ENCODE data around the gene DNAJB8.

Gene DNAJB8

GRCh38 chr3:128449111-128449638, 17.5 kb downstream of the DNAJB8 start:
- Histone ChIP-seq H3K4me3 (ENCODE audit: low read length) (no peak overlapping the region), H3K4me2 (ENCODE audit: low read length) (no peak overlapping the region), H3K36me3 (ENCODE audit: insufficient read depth, low read length) (no peaks in the 10 kb centered on the region), H3K27me3 (ENCODE audit: control insufficient read depth, insufficient read depth, low read length) (peaks cover 56% of the 10 kb centered on the region), H3K9me3 (replicated peaks; ENCODE audit: low read length) (no peaks in the 10 kb centered on the region), H3K4me1 (ENCODE audit: control insufficient read depth, insufficient read depth, low read length) (no peaks in the 10 kb centered on the region), H3K9ac (ENCODE audit: low read depth, low read length) (no peak overlapping the region)

- H3K36me3 ChIP-seq (ENCODE audit: insufficient read depth, low read length) = no peaks in the 10 kb centered on the region
- H3K4me3 ChIP-seq (ENCODE audit: low read length) = no peak overlapping the region
- no peak overlapping the region for H3K4me2 ChIP-seq (ENCODE audit: low read length)
- no peaks in the 10 kb centered on the region for H3K4me1 ChIP-seq (ENCODE audit: control insufficient read depth, insufficient read depth, low read length)
- peaks cover 58% of the 10 kb centered on the region for H3K27me3 ChIP-seq (ENCODE audit: control insufficient read depth, insufficient read depth, low read length)
- no peak overlapping the region for H3K9ac ChIP-seq (ENCODE audit: low read depth, low read length)
- no peaks in the 10 kb centered on the region for H3K9me3 ChIP-seq (replicated peaks; ENCODE audit: low read length)
Observed at GRCh38 chr3:128448491-128448890, 18.2 kb downstream of the DNAJB8 start.

- no peak overlapping the region for H3K4me2 ChIP-seq (ENCODE audit: low read length)
- no peaks in the 10 kb centered on the region for H3K4me1 ChIP-seq (ENCODE audit: control insufficient read depth, insufficient read depth, low read length)
- peaks cover 64% of the 10 kb centered on the region for H3K27me3 ChIP-seq (ENCODE audit: control insufficient read depth, insufficient read depth, low read length)
- no peaks in the 10 kb centered on the region for H3K9me3 ChIP-seq (replicated peaks; ENCODE audit: low read length)
- no peaks in the 10 kb centered on the region for H3K36me3 ChIP-seq (ENCODE audit: insufficient read depth, low read length)
- no peak overlapping the region for H3K9ac ChIP-seq (ENCODE audit: low read depth, low read length)
- no peak overlapping the region for H3K4me3 ChIP-seq (ENCODE audit: low read length)
Observed at GRCh38 chr3:128447561-128448013, 19.1 kb downstream of the DNAJB8 start.

GRCh38 chr3:128446821-128447220, 19.9 kb downstream of the DNAJB8 start:
- H3K9me3 ChIP-seq (replicated peaks; ENCODE audit: low read length) = no peaks in the 10 kb centered on the region
- no peaks in the 10 kb centered on the region for H3K4me1 ChIP-seq (ENCODE audit: control insufficient read depth, insufficient read depth, low read length)
- H3K9ac ChIP-seq (ENCODE audit: low read depth, low read length) = no peak overlapping the region
- peaks cover 64% of the 10 kb centered on the region for H3K27me3 ChIP-seq (ENCODE audit: control insufficient read depth, insufficient read depth, low read length)
- H3K36me3 ChIP-seq (ENCODE audit: insufficient read depth, low read length) = no peaks in the 10 kb centered on the region
- H3K4me3 ChIP-seq (ENCODE audit: low read length) = no peak overlapping the region
- H3K4me2 ChIP-seq (ENCODE audit: low read length) = no peak overlapping the region

- Histone ChIP-seq H3K27me3 (ENCODE audit: control insufficient read depth, insufficient read depth, low read length) (peaks cover 64% of the 10 kb centered on the region), H3K36me3 (ENCODE audit: insufficient read depth, low read length) (no peaks in the 10 kb centered on the region)
Observed at GRCh38 chr3:128445357-128445756, 21.3 kb downstream of the DNAJB8 start.

GRCh38 chr3:128443771-128444170, 22.9 kb downstream of the DNAJB8 start:
- H3K4me3 ChIP-seq (ENCODE audit: low read length) = no peak overlapping the region
- H3K4me1 ChIP-seq (ENCODE audit: control insufficient read depth, insufficient read depth, low read length) = no peaks in the 10 kb centered on the region
- peaks cover 70% of the 10 kb centered on the region for H3K27me3 ChIP-seq (ENCODE audit: control insufficient read depth, insufficient read depth, low read length)
- no peak overlapping the region for H3K9ac ChIP-seq (ENCODE audit: low read depth, low read length)
- H3K36me3 ChIP-seq (ENCODE audit: insufficient read depth, low read length) = no peaks in the 10 kb centered on the region
- no peaks in the 10 kb centered on the region for H3K9me3 ChIP-seq (replicated peaks; ENCODE audit: low read length)
- no peak overlapping the region for H3K4me2 ChIP-seq (ENCODE audit: low read length)

More at GRCh38 chr3:128445357-128445756, 21.3 kb downstream of the DNAJB8 start:
- Histone ChIP-seq H3K4me1 (ENCODE audit: control insufficient read depth, insufficient read depth, low read length) (no peaks in the 10 kb centered on the region), H3K9me3 (replicated peaks; ENCODE audit: low read length) (no peaks in the 10 kb centered on the region), H3K9ac (ENCODE audit: low read depth, low read length) (no peak overlapping the region), H3K4me2 (ENCODE audit: low read length) (no peak overlapping the region), H3K4me3 (ENCODE audit: low read length) (no peak overlapping the region)

GRCh38 chr3:128442949-128443348, 23.7 kb downstream of the DNAJB8 start:
- H3K4me1 ChIP-seq (ENCODE audit: control insufficient read depth, insufficient read depth, low read length) = no peaks in the 10 kb centered on the region

GRCh38 chr3:128442070-128442469, 24.6 kb downstream of the DNAJB8 start:
- Histone ChIP-seq H3K36me3 (ENCODE audit: insufficient read depth, low read length) (no peaks in the 10 kb centered on the region), H3K27me3 (ENCODE audit: control insufficient read depth, insufficient read depth, low read length) (peaks cover 64% of the 10 kb centered on the region), H3K4me3 (ENCODE audit: low read length) (no peak overlapping the region), H3K4me2 (ENCODE audit: low read length) (no peak overlapping the region), H3K9me3 (replicated peaks; ENCODE audit: low read length) (no peaks in the 10 kb centered on the region), H3K4me1 (ENCODE audit: control insufficient read depth, insufficient read depth, low read length) (no peaks in the 10 kb centered on the region), H3K9ac (ENCODE audit: low read depth, low read length) (no peak overlapping the region)

More at GRCh38 chr3:128442949-128443348, 23.7 kb downstream of the DNAJB8 start:
- H3K27me3 ChIP-seq (ENCODE audit: control insufficient read depth, insufficient read depth, low read length) = peaks cover 70% of the 10 kb centered on the region
- no peaks in the 10 kb centered on the region for H3K9me3 ChIP-seq (replicated peaks; ENCODE audit: low read length)
- no peak overlapping the region for H3K9ac ChIP-seq (ENCODE audit: low read depth, low read length)
- no peak overlapping the region for H3K4me3 ChIP-seq (ENCODE audit: low read length)
- no peaks in the 10 kb centered on the region for H3K36me3 ChIP-seq (ENCODE audit: insufficient read depth, low read length)
- H3K4me2 ChIP-seq (ENCODE audit: low read length) = no peak overlapping the region

GRCh38 chr3:128439226-128439625, 27.5 kb downstream of the DNAJB8 start:
- H3K9ac ChIP-seq (ENCODE audit: low read depth, low read length) = no peak overlapping the region
- H3K27me3 ChIP-seq (ENCODE audit: control insufficient read depth, insufficient read depth, low read length) = peaks cover 70% of the 10 kb centered on the region
- no peak overlapping the region for H3K4me3 ChIP-seq (ENCODE audit: low read length)
- H3K36me3 ChIP-seq (ENCODE audit: insufficient read depth, low read length) = no peaks in the 10 kb centered on the region
- H3K4me1 ChIP-seq (ENCODE audit: control insufficient read depth, insufficient read depth, low read length) = no peaks in the 10 kb centered on the region
- no peak overlapping the region for H3K4me2 ChIP-seq (ENCODE audit: low read length)
- H3K9me3 ChIP-seq (replicated peaks; ENCODE audit: low read length) = no peaks in the 10 kb centered on the region

- Histone ChIP-seq H3K4me2 (ENCODE audit: low read length) (no peak overlapping the region), H3K4me1 (ENCODE audit: control insufficient read depth, insufficient read depth, low read length) (no peaks in the 10 kb centered on the region), H3K9me3 (replicated peaks; ENCODE audit: low read length) (no peaks in the 10 kb centered on the region), H3K27me3 (ENCODE audit: control insufficient read depth, insufficient read depth, low read length) (peaks cover 71% of the 10 kb centered on the region), H3K9ac (ENCODE audit: low read depth, low read length) (no peak overlapping the region), H3K4me3 (ENCODE audit: low read length) (no peak overlapping the region), H3K36me3 (ENCODE audit: insufficient read depth, low read length) (no peaks in the 10 kb centered on the region)
Observed at GRCh38 chr3:128438488-128439072, 28.1 kb downstream of the DNAJB8 start.

- H3K9ac ChIP-seq (ENCODE audit: low read depth, low read length) = no peak overlapping the region
- H3K9me3 ChIP-seq (replicated peaks; ENCODE audit: low read length) = no peaks in the 10 kb centered on the region
- no peak overlapping the region for H3K4me2 ChIP-seq (ENCODE audit: low read length)
- H3K27me3 ChIP-seq (ENCODE audit: control insufficient read depth, insufficient read depth, low read length) = peaks cover 72% of the 10 kb centered on the region
- H3K4me1 ChIP-seq (ENCODE audit: control insufficient read depth, insufficient read depth, low read length) = no peaks in the 10 kb centered on the region
- H3K36me3 ChIP-seq (ENCODE audit: insufficient read depth, low read length) = no peaks in the 10 kb centered on the region
- H3K4me3 ChIP-seq (ENCODE audit: low read length) = no peak overlapping the region
Observed at GRCh38 chr3:128436214-128436613, 30.5 kb downstream of the DNAJB8 start.

- no peak overlapping the region for H3K9ac ChIP-seq (ENCODE audit: low read depth, low read length)
- no peaks in the 10 kb centered on the region for H3K36me3 ChIP-seq (ENCODE audit: insufficient read depth, low read length)
- no peak overlapping the region for H3K4me3 ChIP-seq (ENCODE audit: low read length)
- no peaks in the 10 kb centered on the region for H3K4me1 ChIP-seq (ENCODE audit: control insufficient read depth, insufficient read depth, low read length)
- no peaks in the 10 kb centered on the region for H3K9me3 ChIP-seq (replicated peaks; ENCODE audit: low read length)
- no peak overlapping the region for H3K4me2 ChIP-seq (ENCODE audit: low read length)
- H3K27me3 ChIP-seq (ENCODE audit: control insufficient read depth, insufficient read depth, low read length) = peaks cover 72% of the 10 kb centered on the region
Observed at GRCh38 chr3:128435561-128435960, 31.1 kb downstream of the DNAJB8 start.
